ACC112 (cell line): ENCODE data around the gene TACC2.

Source experiments
- H2AFZ ChIP-seq: fragments of 200-600 bp; sonication (generic); one replicate; pipeline ENCODE4 v1.6.0; 2017; ENCODE audit warnings: antibody characterized with exemption, low read length; ENCODE audit not compliant: unreplicated experiment
- H3K27ac ChIP-seq: fragments of 200-600 bp; sonication (generic); 2 replicates; pipeline ENCODE4 v1.5.1; 2014; ENCODE audit warnings: low read depth, mild to moderate bottlenecking, antibody characterized with exemption, low read length, moderate library complexity
- H3K27me3 ChIP-seq: fragments of 200-600 bp; sonication (generic); 2 replicates; pipeline ENCODE4 v1.6.1; 2014; ENCODE audit warnings: mild to moderate bottlenecking, antibody characterized with exemption, low read length, moderate library complexity, mixed read lengths; ENCODE audit not compliant: insufficient read depth
- H3K36me3 ChIP-seq: fragments of 200-600 bp; sonication (generic); 2 replicates; pipeline ENCODE4 v1.6.1; 2016; ENCODE audit warnings: mild to moderate bottlenecking, antibody characterized with exemption, low read length, moderate library complexity, mixed read lengths; ENCODE audit not compliant: insufficient read depth
- H3K4me1 ChIP-seq: fragments of 200-600 bp; sonication (generic); one replicate; pipeline ENCODE4 v1.6.1; 2016; ENCODE audit warnings: low read length, mixed read lengths; ENCODE audit not compliant: insufficient read depth, unreplicated experiment, control insufficient read depth
- H3K4me3 ChIP-seq: fragments of 200-600 bp; sonication (generic); 2 replicates; pipeline ENCODE4 v1.5.1; 2014; ENCODE audit warnings: mild to moderate bottlenecking, low read depth, low read length
- H3K79me2 ChIP-seq: fragments of 200-600 bp; sonication (generic); one replicate; pipeline ENCODE4 v1.6.0; 2016; ENCODE audit warnings: low read length; ENCODE audit not compliant: control insufficient read depth, unreplicated experiment, insufficient read depth

The TACC2 gene

DNA sequence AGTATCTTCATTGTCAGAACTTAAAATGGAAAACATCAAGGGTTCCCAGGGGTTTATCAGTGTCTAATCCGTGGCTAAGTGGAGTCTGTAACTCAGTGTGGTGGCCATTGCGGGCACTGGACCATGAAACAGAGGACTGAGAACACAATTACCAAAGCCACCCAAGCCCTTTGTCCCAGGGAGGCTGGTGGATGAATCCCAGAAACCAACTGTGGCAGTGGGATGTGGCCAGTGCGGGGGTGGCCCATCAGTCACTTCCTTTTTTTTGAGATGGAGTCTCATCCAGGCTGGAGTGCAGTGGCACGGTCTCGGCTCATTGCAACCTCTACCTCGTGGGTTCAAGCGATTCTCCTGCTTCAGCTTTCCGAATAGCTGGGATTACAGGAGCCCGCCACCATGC is 61.8 kb downstream of the TACC2 start:
- no peak overlapping the region for H3K27ac ChIP-seq
- H3K79me2 ChIP-seq: no peaks in the 10 kb centered on the region
- no peaks in the 10 kb centered on the region for H3K27me3 ChIP-seq
- H2AFZ ChIP-seq: no peak overlapping the region
- peaks cover 12% of the 10 kb centered on the region for H3K4me1 ChIP-seq
- H3K36me3 ChIP-seq: no peaks in the 10 kb centered on the region
- no peak overlapping the region for H3K4me3 ChIP-seq

DNA sequence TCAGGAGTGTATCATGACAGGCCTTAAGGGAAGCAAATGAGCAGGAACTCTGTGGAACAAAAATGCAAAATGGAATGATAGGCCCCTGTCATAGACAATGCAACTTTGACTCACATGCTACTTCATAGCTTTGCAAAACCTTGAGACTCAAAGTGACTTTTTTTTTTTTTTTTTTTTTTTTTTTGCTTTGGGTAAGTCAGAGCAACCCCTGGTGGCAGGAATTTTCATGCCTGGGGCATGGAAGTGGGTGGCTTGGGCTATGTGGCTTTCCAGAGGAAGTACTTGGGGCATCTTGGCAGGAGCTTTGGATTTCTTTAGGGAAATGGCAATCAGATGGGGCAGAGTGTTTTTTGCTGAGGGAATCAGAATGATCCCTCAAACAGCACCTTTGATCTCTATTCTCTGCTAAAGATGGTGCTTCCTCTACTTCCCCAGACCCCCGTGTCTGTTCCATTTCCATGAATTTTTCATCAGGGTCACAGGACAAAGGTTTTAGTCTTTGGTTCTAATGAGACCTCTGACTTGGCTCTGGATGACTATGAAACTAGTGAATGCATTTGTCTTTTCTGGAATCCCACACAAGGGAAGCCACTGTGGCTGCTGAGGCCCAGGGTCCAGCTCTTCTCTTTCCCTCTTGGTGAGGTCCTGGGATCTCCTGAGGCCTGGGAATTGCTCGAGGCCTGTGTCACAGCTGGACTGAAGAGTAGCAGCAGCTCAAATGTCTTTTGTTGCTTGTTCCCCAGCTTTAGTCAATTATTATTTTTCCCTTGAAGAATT is 62.8 kb downstream of the TACC2 start:
- Histone ChIP-seq H3K36me3 (no peaks in the 10 kb centered on the region), H3K79me2 (no peaks in the 10 kb centered on the region), H3K27me3 (no peaks in the 10 kb centered on the region), H2AFZ (no peak overlapping the region), H3K4me3 (no peak overlapping the region), H3K27ac (no peak overlapping the region), H3K4me1 (peaks cover 16% of the 10 kb centered on the region)

DNA sequence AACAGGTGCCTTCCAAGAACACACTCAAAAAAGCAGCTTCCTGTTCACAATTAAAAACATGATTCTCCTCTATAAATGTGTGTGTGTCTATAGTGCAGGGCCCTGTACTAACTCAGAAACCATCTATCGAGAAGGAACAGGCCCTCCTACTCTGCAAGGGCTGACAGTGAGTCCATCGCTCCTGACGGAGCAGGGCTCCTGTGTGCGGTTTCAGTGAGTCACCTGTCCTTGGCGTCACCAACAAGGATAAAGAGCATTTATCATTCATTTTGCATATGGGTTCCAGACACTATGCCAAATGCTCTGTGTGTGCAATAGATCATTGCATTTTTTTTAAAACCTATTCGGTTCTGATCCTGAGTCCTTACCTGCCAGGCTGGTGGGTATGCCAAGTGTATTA is 63.7 kb downstream of the TACC2 start:
- no peaks in the 10 kb centered on the region for H3K27me3 ChIP-seq
- peaks cover 17% of the 10 kb centered on the region for H3K4me1 ChIP-seq
- H3K27ac ChIP-seq: no peak overlapping the region
- no peaks in the 10 kb centered on the region for H3K36me3 ChIP-seq
- no peak overlapping the region for H3K4me3 ChIP-seq
- no peak overlapping the region for H2AFZ ChIP-seq
- no peaks in the 10 kb centered on the region for H3K79me2 ChIP-seq

DNA sequence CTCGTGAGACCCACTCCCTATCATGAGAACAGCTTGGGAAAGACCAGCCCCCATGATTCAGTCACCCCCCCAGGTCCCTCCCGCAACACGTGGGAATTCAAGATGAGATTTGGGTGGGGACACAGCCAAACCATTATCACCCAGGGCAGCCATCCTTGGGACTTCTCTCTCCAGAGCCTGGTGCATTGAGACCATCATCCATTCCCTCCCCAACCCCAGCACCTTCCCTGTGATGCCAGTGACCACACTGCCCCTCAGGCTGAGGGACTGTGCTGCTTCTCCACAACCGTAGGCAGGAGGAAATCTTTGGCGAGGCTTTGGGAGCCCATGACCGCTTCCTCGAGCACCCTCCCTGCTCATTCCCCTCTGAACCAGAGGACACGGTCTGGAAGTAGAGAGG is 64.4 kb downstream of the TACC2 start:
- Histone ChIP-seq H3K79me2 (no peaks in the 10 kb centered on the region), H2AFZ (no peak overlapping the region), H3K4me3 (no peak overlapping the region), H3K4me1 (peaks cover 17% of the 10 kb centered on the region), H3K27me3 (no peaks in the 10 kb centered on the region), H3K27ac (no peak overlapping the region), H3K36me3 (no peaks in the 10 kb centered on the region)

DNA sequence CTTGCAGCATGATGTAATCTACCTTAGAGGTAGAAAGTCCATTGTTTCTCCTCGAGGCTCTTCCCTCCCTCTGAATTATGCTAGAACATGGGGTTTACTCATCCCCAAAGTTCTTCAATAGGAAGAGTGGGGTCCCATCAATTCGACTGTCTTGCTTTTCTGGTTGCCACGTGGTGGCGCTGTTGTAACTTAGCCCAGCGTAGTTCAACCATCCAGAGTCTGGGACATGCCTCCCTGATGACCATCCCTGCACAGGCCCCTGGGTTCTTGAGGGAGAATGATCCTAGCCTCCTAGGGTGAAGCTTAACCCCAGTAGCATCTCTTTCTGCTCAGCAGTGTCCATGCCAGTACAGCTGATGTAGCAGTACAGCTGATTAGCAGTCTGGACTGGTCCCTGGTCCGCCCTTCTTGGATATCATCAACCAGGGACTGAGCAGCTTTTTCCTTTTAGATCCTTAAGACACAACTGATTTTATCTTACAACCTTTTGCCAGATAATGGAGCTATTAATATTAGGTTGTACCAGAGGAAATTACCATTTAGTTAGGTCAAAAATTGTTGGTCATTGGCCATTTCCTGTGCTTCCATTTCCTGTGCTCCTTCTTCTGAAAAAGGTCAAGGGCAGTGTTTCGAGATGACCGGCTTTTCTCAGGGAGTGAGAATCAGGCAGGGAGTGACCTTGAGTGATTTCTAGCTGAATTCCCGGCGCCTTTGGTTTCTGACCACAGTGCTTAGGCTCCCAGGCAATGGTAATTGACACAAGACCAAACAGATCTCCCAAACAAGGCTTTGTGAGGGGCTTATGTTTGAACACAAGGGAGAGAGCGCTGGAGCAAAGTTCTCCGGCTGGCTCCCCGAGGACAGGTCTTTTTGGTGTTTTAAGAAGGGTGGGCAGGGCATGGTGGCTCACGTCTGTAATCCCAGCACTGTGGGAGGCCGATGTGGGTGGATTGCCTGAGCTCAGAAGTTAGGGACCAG is 65.4 kb downstream of the TACC2 start:
- H3K27ac ChIP-seq: no peak overlapping the region
- no peaks in the 10 kb centered on the region for H3K36me3 ChIP-seq
- H2AFZ ChIP-seq: no peak overlapping the region
- H3K4me3 ChIP-seq: no peak overlapping the region
- H3K79me2 ChIP-seq: no peaks in the 10 kb centered on the region
- no peaks in the 10 kb centered on the region for H3K27me3 ChIP-seq
- H3K4me1 ChIP-seq: peaks cover 17% of the 10 kb centered on the region

DNA sequence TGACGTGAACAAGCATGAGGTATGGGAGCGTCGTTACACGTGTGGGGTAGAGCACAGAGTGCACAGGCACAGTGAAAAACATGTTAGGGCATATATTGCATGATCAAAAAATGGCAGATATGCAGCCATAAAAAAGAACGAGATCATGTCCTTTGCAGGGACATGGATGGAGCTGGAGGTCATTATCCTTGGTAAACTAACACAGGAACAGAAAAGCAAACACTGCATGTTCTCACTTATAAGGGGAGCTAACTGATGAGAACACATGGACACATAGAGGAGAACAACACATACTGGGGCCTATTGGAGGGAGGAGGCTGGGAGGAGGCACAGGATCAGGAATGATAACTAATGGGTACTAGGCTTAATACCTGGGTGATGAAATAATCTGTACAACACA is 66.3 kb downstream of the TACC2 start:
- no peak overlapping the region for H3K27ac ChIP-seq

DNA sequence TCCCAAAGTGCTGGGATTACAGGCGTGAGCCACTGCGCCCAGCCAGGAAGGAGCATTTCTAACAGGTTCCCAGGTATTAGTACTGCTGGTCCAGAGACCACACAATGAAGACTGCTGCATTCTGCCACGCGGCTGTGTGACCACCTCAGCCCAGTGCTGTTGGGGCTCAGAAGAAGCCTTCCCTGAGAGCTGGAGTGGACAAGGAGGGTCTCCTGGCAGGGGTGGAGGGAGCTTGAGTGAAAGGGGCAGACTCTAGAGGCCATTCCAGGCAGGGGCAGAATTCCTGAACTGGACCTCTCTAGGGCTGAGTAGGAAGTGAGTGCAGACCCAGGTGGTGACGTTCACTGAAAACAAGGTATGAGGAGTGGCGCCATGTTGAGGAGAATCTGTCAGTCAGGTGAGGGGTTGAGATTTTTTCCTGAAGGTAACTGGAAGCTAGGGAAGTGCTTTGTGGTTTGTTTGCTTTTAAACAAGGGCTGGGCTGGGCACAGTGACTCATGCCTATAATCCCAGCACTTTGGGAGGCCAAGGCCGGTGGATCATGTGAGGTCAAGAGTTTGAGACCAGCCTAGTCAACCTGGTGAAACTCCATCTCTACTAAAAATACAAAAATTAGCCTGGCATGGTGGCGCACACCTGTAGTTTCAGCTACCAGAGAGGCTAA is 67.6 kb downstream of the TACC2 start:
- Histone ChIP-seq H3K4me3 (no peak overlapping the region), H3K27ac (no peak overlapping the region), H2AFZ (no peak overlapping the region), H3K79me2 (no peaks in the 10 kb centered on the region), H3K27me3 (no peaks in the 10 kb centered on the region), H3K4me1 (peaks cover 15% of the 10 kb centered on the region), H3K36me3 (no peaks in the 10 kb centered on the region)

More for the DNA sequence above, 66.3 kb downstream of the TACC2 start:
- Histone ChIP-seq H3K36me3 (no peaks in the 10 kb centered on the region), H3K79me2 (no peaks in the 10 kb centered on the region), H3K4me3 (no peak overlapping the region), H3K4me1 (peaks cover 17% of the 10 kb centered on the region), H3K27me3 (no peaks in the 10 kb centered on the region), H2AFZ (no peak overlapping the region)

DNA sequence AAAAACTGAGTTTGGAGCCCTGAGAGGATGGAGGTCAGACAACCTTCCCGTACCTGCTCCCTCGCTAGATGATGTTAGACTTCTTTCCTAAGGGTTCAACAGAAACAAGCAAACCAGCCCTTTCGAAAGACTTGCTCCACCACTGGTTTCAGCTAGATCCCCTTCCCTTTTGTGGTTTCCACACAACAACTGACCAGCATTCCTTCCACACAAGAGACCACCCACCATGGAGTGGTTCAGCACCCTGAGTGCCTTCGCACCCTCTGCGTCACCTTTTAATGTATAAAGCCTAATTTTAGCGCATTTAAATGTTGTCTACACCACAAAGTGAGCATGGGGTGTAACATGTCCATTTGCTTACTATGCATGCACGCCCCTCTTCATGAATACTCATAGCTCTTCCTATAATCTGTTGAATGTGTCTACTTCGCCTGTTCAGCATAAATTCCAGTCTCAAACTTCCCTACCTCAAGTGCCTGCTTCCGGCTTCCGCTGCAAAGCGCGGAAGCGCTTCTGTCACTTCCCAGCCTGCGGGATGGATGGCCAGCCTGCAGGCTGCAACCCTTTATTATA is 69.0 kb downstream of the TACC2 start:
- Histone ChIP-seq H3K27ac (no peak overlapping the region), H3K79me2 (no peaks in the 10 kb centered on the region), H3K27me3 (no peaks in the 10 kb centered on the region), H2AFZ (no peak overlapping the region), H3K4me3 (no peak overlapping the region), H3K4me1 (peaks cover 17% of the 10 kb centered on the region), H3K36me3 (no peaks in the 10 kb centered on the region)

DNA sequence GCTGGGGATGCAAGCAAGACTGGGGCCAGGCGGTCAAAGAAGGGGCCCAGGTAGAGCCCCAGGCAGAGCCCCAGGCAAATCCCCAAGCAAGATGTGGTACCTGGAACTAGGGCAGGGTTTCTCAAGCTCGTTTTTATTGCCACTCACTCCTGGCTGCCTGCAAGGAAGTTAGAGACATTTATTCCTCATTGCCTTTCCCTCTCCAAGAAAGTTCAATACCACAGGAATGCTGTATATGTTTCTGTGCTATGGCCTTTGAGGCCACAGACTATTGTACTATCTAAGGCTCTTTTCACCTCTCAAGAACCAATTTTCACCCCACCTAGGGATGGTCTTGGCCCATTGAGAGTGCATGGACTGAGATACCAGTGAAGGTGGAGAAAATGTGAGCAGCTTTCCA is 71.3 kb downstream of the TACC2 start:
- no peaks in the 10 kb centered on the region for H3K27me3 ChIP-seq
- no peak overlapping the region for H3K27ac ChIP-seq
- no peak overlapping the region for H3K4me3 ChIP-seq
- H3K36me3 ChIP-seq: no peaks in the 10 kb centered on the region
- peaks cover 16% of the 10 kb centered on the region for H3K4me1 ChIP-seq
- H3K79me2 ChIP-seq: no peaks in the 10 kb centered on the region
- H2AFZ ChIP-seq: no peak overlapping the region
